PC-9 (cell line): ENCODE measurements around the gene SLX4IP. TPM values are rescaled to one million over a fixed set of nuclear protein-coding genes. Genes with fewer than 3 reads are reported as not detected.

ENCODE experiments used
- BruUV-seq: library from RNA; stranded (reverse); fragments of 400-500 nt; replicated peaks from 2 replicates; lab custom pipeline; 2021; lab: Mats Ljungman, UMichigan
- CTCF ChIA-PET: fragments of 300-600 bp; sonication (Branson Sonifier 250); formaldehyde crosslinking; loops from one replicate; lab custom pipeline; 2022; ENCODE audit warnings: antibody characterized with exemption; lab: Charles Lee
- POLR2A ChIA-PET: fragments of 300-600 bp; sonication (Branson Sonifier 250); formaldehyde crosslinking; loops from one replicate; lab custom pipeline; 2022; ENCODE audit warnings: antibody characterized with exemption; ENCODE audit not compliant: unreplicated experiment; lab: Charles Lee
- DNase-seq, 2 experiments: peaks; one replicate each; pipeline versions ENCODE4 v3.0.0 to v3.0.0-alpha.2; 2015 to 2022; ENCODE audit warnings: mixed read lengths in 1 of 2
- H2AFZ ChIP-seq: fragments of 200-600 bp; sonication (generic); 2 replicates; pipeline ENCODE4 v1.8.1; 2017; ENCODE audit warnings: antibody characterized with exemption
- H3F3A ChIP-seq: fragments of 200-600 bp; sonication (generic); 2 replicates; pipeline ENCODE4 v1.8.1; 2017; ENCODE audit warnings: antibody characterized with exemption, mild to moderate bottlenecking, low read depth; ENCODE audit not compliant: insufficient read depth
- H3K27ac ChIP-seq: fragments of 200-600 bp; sonication (generic); 2 replicates; pipeline ENCODE4 v1.6.1; 2016; ENCODE audit warnings: mixed run types
- H3K27me3 ChIP-seq: fragments of 200-600 bp; sonication (generic); 2 replicates; pipeline ENCODE4 v1.6.1; 2016; ENCODE audit warnings: low read depth, mixed run types; ENCODE audit not compliant: insufficient read depth
- H3K36me3 ChIP-seq: fragments of 200-600 bp; sonication (generic); 2 replicates; pipeline ENCODE4 v1.6.1; 2016; ENCODE audit warnings: low read depth, mixed run types
- H3K4me1 ChIP-seq: fragments of 200-600 bp; sonication (generic); replicated peaks from 2 replicates; pipeline ENCODE4 v1.6.1; 2016; ENCODE audit warnings: mixed run types; ENCODE audit not compliant: insufficient read depth
- H3K4me2 ChIP-seq: fragments of 200-600 bp; sonication (generic); 2 replicates; pipeline ENCODE4 v1.6.1; 2017; ENCODE audit warnings: mixed run types
- H3K4me3 ChIP-seq: fragments of 200-600 bp; sonication (generic); 2 replicates; pipeline ENCODE4 v1.6.1; 2016; ENCODE audit warnings: mixed run types
- H3K79me2 ChIP-seq: fragments of 200-600 bp; sonication (generic); 2 replicates; pipeline ENCODE4 v1.6.1; 2017; ENCODE audit warnings: low read depth, mixed run types
- H3K9me2 ChIP-seq: fragments of 200-600 bp; sonication (generic); 2 replicates; pipeline ENCODE4 v1.8.1; 2017; ENCODE audit warnings: mild to moderate bottlenecking; ENCODE audit not compliant: insufficient read depth
- H3K9me3 ChIP-seq: fragments of 200-600 bp; sonication (generic); 2 replicates; pipeline ENCODE4 v1.8.1; 2016; ENCODE audit warnings: low read depth; ENCODE audit not compliant: insufficient read depth
- H4K20me1 ChIP-seq: fragments of 200-600 bp; sonication (generic); 2 replicates; pipeline ENCODE4 v1.8.1; 2017; ENCODE audit not compliant: insufficient read depth
- EZH2 ChIP-seq: fragments of 200-600 bp; sonication (generic); IDR thresholded peaks from 2 replicates; pipeline ENCODE4 v1.8.0; 2017; ENCODE audit warnings: antibody characterized with exemption, low read depth
- intact Hi-C: fragments of 100-400 bp; cut with micrococcal nuclease; formaldehyde crosslinking; loops from one replicate; pipeline ENCODE4 v1.10.0; 2022; ENCODE audit not compliant: unreplicated experiment
- total RNA-seq: library from RNA; stranded (reverse); gene quantifications from 2 replicates; pipeline ENCODE4 v1.2.3, GENCODE V29; 2021
- TF ChIP-seq, protein P1 (sequence below): fragments of 200-600 bp; sonication (generic); conservative IDR thresholded peaks from 2 replicates; pipeline ENCODE4 v1.6.1; 2017; ENCODE audit warnings: mixed run types, antibody characterized with exemption, mild to moderate bottlenecking, moderate library complexity

The SLX4IP gene
- total RNA-seq, 1 experiment from 2014 or later, result 13.4 TPM

DNA sequence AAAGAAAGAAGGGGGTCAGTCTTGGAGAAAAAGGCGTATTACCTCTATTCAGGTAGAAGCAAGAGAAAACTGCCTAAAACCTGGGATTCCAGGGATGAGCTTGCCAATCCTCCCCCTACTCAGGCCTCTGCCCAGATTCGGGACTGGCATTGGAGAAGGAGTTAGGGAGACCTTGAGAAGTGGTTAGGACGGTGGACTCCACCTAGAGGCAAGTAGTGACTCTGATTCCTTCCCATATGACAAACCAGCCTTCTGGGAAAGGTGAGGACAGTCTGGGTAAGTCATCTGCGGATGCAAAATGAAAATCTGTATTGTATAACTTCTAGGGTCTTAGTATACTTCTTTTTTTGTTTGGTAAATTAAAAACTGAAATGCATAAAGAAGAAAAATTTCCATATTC, 43.8 kb downstream of the SLX4IP start:
- H2AFZ ChIP-seq, result no peak overlapping the region
- no peak overlapping the region for H3K27ac ChIP-seq
- H3K36me3 ChIP-seq, result no peaks in the 10 kb centered on the region
- H3K9me3 ChIP-seq, result no peaks in the 10 kb centered on the region
- no peaks in the 10 kb centered on the region for H3K4me1 ChIP-seq
- peaks cover 3% of the 10 kb centered on the region; the same call in 1 of the 2 replicates for H3K79me2 ChIP-seq
- ChIA-PET POLR2A (no interaction called here), CTCF (no interaction called here)
- peaks cover 3% of the 10 kb centered on the region; the same call in 1 of the 2 replicates for H3F3A ChIP-seq
- no peak for TF ChIP-seq EZH2
- TF ChIP-seq, protein P1, sequence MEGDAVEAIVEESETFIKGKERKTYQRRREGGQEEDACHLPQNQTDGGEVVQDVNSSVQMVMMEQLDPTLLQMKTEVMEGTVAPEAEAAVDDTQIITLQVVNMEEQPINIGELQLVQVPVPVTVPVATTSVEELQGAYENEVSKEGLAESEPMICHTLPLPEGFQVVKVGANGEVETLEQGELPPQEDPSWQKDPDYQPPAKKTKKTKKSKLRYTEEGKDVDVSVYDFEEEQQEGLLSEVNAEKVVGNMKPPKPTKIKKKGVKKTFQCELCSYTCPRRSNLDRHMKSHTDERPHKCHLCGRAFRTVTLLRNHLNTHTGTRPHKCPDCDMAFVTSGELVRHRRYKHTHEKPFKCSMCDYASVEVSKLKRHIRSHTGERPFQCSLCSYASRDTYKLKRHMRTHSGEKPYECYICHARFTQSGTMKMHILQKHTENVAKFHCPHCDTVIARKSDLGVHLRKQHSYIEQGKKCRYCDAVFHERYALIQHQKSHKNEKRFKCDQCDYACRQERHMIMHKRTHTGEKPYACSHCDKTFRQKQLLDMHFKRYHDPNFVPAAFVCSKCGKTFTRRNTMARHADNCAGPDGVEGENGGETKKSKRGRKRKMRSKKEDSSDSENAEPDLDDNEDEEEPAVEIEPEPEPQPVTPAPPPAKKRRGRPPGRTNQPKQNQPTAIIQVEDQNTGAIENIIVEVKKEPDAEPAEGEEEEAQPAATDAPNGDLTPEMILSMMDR, result no peak
- H3K9me2 ChIP-seq, result no peaks in the 10 kb centered on the region
- intact Hi-C loops, result no loop called here
- no peak overlapping the region for H3K4me2 ChIP-seq
- H4K20me1 ChIP-seq, result 0 out of 2 replicates have a peak, but pooled peaks cover 6% of the 10 kb centered on the region
- no peaks in the 10 kb centered on the region for H3K27me3 ChIP-seq
- no peak for DNase-seq
- no TSS peak for BruUV-seq
- no peak overlapping the region for H3K4me3 ChIP-seq

DNA sequence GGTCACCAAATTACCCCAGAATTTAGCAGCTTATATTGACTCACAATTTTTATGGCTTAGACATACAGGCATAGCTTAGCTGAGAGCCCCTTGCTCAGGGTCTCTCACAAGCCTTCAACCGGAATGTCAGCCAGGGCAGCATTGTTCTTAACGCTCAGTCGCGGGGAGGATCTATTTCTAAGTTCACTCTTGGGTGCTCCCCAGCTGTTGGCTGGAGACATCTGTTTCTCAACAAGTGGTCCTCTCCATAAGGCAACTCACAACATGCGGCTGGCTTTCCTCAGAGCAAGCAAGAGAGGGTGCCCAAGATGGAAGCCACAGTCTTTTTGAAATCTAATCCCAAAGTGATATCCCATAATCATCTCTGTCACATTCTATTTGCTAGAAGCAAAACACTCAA, 46.6 kb downstream of the SLX4IP start:
- H3K4me2 ChIP-seq, result no peak overlapping the region
- no peak for DNase-seq
- no peaks in the 10 kb centered on the region for H3K9me3 ChIP-seq
- no peaks in the 10 kb centered on the region for H3K27me3 ChIP-seq
- POLR2A ChIA-PET, result interaction anchor here (0.6 kb wide), 1 partner anchor 47 kb away, joined by 7 read pairs; the partner anchor contains the start of gene MKKS
- intact Hi-C loops, result no loop called here
- H3K4me1 ChIP-seq, result no peaks in the 10 kb centered on the region
- no peak overlapping the region for H3K4me3 ChIP-seq
- BruUV-seq, result no TSS peak
- H3K36me3 ChIP-seq, result no peaks in the 10 kb centered on the region
- H3K9me2 ChIP-seq, result no peaks in the 10 kb centered on the region
- peaks cover 3% of the 10 kb centered on the region; the same call in 1 of the 2 replicates for H3F3A ChIP-seq
- H4K20me1 ChIP-seq, result 0 out of 2 replicates have a peak, but pooled peaks cover 6% of the 10 kb centered on the region
- CTCF ChIA-PET, result interaction anchor here (0.6 kb wide), 1 partner anchor 615 kb away, joined by 3 read pairs; no protein-coding TSS in a partner anchor
- TF ChIP-seq, protein P1, result no peak
- TF ChIP-seq EZH2, result no peak
- peaks cover 3% of the 10 kb centered on the region; the same call in 1 of the 2 replicates for H3K79me2 ChIP-seq
- H2AFZ ChIP-seq, result no peak overlapping the region
- no peak overlapping the region for H3K27ac ChIP-seq

DNA sequence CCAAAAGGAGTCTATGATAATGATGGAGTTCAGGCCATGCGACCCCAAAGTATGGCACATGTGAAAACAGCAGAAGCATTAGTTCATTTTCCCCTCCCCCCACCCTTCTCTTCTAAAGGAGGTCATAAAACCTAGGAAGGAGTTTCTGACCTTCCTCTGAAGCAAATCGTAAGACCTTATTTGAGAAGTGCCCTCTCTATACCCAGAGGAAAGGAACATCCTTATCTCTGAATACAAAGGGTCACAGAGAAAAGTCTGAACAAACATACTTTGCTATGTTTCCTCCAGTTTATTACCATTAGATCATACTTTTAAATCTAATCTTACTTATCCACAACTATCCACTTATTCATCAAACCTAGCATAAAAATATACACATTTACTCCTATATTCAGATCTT, 48.6 kb downstream of the SLX4IP start:
- H3K4me2 ChIP-seq, result no peak overlapping the region
- DNase-seq, result no peak
- no peaks in the 10 kb centered on the region for H3K36me3 ChIP-seq
- POLR2A ChIA-PET, result no interaction called here
- H2AFZ ChIP-seq, result no peak overlapping the region
- H3K27me3 ChIP-seq, result no peaks in the 10 kb centered on the region
- 0 out of 2 replicates have a peak, but pooled peaks cover 6% of the 10 kb centered on the region for H4K20me1 ChIP-seq
- no peaks in the 10 kb centered on the region for H3K4me1 ChIP-seq
- H3K9me2 ChIP-seq, result no peaks in the 10 kb centered on the region; the same call in 1 of the 2 replicates
- intact Hi-C loops, result no loop called here
- peaks cover 3% of the 10 kb centered on the region; the same call in 1 of the 2 replicates for H3F3A ChIP-seq
- CTCF ChIA-PET, result no interaction called here
- TF ChIP-seq, protein P1, result no peak
- no peak for TF ChIP-seq EZH2
- BruUV-seq, result no TSS peak
- H3K79me2 ChIP-seq, result no peaks in the 10 kb centered on the region
- H3K9me3 ChIP-seq, result no peaks in the 10 kb centered on the region
- no peak overlapping the region for H3K27ac ChIP-seq
- H3K4me3 ChIP-seq, result no peak overlapping the region
